ENCODE results near the gene POLR2L.

DNA sequence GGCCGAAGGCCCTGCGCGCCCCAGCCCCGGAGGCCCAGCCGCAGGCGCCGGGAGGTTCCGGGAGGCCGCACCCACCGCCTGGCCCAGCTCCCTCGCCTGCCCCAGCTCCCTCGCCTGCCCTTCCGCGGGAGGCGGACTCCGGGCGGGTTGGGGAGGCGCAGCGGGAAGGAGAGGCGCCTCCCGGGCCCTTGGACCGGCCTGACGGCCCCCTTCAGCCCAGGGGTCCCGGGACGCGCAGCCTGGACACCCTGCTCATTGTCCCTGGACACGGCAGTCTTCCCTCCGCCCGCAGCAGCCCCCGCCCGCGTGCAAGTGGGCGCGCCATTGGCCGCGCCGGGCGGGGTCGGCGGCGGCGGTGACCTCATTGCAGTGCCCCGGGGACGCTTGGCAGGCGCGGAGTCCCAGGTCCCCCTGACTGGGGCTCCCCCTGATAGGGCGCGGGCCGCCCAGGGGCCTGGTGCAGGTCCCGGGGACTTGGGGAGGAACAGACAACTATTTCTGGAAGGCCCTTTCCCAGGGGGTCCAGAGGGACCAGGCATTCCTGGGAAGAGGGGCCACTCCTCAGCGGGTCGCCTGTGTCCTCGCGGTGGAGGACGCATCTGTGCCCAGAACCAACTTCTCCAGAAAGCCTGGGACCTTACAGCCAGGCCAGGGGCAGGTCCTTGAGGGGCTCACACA, 9.1 kb downstream of the POLR2L start:
- no peak for TF ChIP-seq EZH2phosphoT487 (IDR thresholded peaks at IDR 0.05; ENCODE audit: insufficient read depth, low read depth)
- no peak for TF ChIP-seq EZH2 (IDR thresholded peaks at IDR 0.05; ENCODE audit: insufficient read depth, poor library complexity, severe bottlenecking)

Data from GM23248 (cell line).